AG09319 (cell line): Measurements from ENCODE around the gene RHEB.

Experiments used
- DNase-seq: peaks from one replicate; pipeline ENCODE4 v3.0.0-alpha.2; 2010; ENCODE audit warnings: low read depth; ENCODE audit errors: extremely low read depth
- TF ChIP-seq, protein P1 (sequence below): IDR thresholded peaks from 2 replicates; pipeline ENCODE4 v1.5.1; 2011; ENCODE audit warnings: low read depth, mild to moderate bottlenecking, inconsistent platforms, low read length, moderate library complexity

RHEB gene

DNA sequence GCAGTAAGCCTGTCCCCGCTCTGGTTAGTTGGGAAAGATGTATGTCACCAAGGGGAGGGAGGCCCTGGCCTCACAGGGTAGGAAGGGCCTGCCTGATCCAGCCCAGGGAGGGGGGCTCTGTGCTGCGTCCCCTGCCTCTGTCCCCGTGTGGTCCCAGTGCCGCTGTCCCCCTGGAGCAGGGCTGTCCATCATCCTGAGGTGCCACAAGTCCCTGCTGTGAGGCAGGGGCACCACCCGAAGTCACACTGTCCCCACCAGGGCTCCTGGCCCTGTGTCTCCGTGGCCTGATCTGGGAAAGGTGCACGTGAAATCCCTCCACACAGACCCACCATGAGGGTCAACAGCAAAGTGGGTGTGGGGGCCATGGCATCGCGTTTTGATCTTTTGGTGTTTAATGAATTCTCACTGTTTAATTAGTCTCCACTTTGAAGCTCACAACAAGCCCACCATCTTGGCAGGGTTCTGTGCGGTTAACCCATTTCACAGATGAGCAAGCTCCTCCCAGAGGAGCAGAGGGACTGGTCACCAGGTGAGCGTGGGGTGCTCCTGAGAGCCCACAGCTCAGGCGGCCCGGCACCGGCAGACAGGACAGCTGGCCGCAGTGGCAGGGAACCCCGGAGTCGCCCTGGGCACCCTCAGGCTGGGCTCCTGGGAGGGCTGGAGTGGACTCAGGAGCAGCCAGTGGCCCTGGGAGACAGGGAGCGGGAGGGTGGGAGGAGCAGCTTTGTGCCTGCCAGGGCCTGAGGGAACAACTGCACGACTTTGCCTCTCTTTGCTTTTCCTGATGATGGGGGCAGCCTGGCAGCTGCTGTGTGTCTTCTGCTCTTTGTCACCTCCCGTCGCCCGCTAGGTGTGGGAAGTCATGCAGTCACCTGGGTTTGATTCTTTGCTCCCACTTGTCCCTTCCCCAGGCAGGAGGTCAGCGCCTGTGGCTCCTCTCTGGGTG, 67.8 kb downstream of the RHEB start:
- TF ChIP-seq, protein P1, sequence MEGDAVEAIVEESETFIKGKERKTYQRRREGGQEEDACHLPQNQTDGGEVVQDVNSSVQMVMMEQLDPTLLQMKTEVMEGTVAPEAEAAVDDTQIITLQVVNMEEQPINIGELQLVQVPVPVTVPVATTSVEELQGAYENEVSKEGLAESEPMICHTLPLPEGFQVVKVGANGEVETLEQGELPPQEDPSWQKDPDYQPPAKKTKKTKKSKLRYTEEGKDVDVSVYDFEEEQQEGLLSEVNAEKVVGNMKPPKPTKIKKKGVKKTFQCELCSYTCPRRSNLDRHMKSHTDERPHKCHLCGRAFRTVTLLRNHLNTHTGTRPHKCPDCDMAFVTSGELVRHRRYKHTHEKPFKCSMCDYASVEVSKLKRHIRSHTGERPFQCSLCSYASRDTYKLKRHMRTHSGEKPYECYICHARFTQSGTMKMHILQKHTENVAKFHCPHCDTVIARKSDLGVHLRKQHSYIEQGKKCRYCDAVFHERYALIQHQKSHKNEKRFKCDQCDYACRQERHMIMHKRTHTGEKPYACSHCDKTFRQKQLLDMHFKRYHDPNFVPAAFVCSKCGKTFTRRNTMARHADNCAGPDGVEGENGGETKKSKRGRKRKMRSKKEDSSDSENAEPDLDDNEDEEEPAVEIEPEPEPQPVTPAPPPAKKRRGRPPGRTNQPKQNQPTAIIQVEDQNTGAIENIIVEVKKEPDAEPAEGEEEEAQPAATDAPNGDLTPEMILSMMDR: no peak
- DNase-seq: no peak

- TF ChIP-seq, protein P1: no peak
- DNase-seq: no peak
Measured at GRCh38 chr7:151451156-151451555, 68.5 kb downstream of the RHEB start.

DNA sequence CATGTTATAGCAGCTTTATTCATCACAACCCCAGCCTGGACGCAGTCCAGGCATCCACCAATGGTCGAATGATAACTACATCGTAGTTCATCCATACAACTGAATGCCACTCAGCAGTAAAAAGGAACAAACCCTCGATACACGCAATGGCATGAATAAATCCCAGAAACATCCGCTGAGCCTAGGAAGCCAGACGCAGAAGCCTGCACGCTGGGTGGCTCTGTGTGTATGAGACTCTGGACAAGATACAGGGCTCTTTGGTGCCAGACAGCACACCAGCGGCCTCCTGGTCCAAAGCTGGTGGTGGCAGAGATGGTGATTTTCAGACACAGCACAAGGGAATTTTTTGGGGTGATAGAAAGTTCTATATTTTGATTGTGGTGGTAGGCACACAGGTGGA, 69.7 kb downstream of the RHEB start:
- no peak for DNase-seq
- TF ChIP-seq, protein P1: no peak

DNA sequence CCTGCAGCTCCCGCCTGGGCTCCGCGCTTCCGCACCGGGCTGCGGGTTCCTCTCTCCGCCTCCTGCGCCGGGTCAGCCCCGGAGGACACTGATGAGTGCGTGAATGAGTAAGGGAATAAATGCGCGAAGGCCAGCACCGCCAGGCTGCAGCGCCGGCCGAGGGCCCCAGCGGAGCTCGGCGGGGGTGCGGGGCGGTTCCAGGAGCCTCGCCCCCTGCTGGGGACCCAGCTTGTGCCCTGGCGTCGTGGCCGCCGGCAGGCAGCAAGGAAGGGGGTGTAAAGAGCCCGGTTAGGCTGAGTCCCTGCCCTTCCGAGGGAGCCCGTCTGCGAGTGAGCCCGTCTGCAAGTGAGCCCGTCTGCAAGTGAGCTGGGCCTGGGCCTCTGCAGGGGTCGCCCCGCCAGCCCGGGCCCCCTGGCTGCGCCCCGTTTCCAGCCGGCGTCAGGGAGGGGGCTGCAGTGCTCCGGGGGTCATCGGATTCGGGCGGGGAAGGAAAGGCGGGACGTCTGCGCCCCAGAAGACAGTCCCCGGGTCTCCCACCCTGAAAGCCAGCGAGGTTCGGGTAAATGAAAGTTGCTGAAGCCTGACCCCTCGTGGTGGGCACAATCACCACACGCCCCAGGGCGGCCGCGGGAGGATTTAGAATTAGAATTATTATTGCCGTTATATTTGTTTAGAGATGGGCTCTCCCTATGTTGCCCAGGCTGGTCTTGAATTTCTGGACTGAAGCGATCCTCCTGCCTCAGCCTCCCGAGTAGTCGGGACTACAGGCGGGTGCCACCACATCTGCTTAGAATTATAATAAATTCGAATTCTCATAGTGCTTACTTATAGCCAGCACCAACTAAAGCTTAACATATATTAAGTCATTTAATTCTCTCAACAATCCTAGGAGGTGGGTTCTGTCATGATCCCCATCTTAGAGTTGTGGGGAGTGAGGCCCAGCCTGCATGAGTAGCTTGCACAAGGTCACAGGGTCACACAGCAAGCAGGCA, 71.1 kb downstream of the RHEB start:
- no peak for DNase-seq
- TF ChIP-seq, protein P1: peak; percentile 75

- DNase-seq: no peak
- TF ChIP-seq, protein P1: no peak
Measured at GRCh38 chr7:151447901-151448260, 71.8 kb downstream of the RHEB start.

GRCh38 chr7:151447312-151447711, 72.4 kb downstream of the RHEB start:
- TF ChIP-seq, protein P1: no peak
- DNase-seq: no peak
